T-helper 2 cell (primary cell): ENCODE data around the gene ZNF697.
"Not testable (repeated sequence)": the region's sequence is repeated elsewhere in the genome, so short reads cannot be mapped to it uniquely, and the experiment has no call there.

Source experiments
- DNase-seq, 5 experiments: peaks; one replicate each; pipeline versions ENCODE4 v3.0.0 to v3.0.0-alpha.2; 2012 to 2022

The ZNF697 gene

DNA sequence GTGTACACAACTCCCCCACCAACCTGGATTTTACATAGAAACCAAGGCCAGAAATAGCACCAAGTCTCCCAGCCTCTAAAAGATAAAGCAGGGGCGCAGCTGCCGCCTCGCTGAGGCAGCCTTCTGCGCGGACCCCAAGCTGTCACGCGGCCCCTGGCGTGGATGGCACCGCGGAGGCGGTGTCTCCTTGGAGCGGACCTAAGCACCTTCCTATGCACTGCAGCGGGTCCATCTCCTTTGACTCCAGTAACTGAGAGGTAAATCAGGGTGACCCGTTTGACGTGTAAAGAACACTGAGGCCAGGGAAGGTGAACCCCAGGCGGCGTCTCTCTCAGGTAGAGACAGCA lies 17.0 kb downstream of the ZNF697 start:
- no peak for DNase-seq

DNA sequence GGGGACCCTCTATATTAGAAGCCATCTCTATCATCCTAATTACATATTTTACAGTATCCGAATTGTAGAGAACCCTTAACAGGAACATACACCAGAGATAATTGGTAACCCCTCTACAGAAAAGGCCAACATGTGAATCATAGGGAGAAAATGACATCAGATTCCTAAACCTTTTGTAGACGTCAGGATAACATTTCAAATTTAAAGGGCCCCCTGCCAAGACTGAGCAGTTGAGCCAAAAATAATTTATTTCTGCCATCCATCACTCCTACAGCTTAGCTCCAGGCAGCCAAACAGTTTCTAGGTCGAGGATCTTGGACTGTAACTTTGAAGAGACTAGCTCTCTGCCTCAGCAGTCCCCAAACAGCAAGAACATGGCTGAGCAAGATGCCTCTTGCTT lies 21.2 kb downstream of the ZNF697 start:
- DNase-seq, result no peak

DNA sequence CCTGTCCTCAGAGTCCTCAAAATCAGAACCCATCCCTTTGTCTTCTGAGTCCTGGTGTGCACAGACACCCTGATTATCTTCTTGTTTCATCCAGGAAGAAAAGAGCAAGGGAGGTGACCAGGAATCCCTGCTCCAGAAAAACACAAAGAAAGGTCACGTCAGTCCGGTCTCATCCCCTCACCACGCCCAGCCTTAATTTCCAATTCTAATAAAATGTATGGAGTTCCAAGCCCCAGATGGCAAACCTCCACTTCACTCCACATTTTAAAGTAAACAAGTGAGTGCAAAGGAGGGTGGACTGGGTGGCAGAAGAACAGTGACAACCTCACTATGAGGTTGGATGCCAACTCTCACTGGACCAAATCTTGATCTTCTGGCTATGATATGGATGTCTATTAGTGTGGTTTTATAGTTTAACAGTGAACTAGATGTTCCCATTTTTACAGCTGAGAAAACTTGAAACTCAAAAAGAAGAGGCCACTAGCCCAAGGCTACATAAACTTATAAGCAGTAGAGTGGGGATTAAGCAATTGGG lies 22.0 kb downstream of the ZNF697 start:
- no peak for DNase-seq

DNA sequence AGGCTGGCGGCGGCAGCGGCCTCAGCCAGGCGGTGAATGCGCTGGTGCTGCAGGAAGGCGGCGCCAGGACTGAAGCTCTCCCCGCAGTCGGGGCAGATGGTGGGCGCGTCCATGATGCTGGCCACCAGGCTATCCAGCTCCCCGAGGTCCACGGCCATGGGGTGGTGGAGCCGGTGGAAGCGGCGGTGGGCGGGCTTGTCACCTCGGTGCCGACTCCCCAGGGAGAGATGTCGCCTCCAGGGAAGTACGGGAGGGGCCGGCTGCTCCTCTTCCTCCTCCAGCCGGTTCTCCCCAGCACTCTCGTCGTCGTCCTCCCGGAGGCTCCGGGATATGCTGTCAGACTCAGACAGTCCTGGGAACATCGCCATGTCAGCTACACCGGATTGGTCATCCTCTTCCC lies 24.4 kb downstream of the ZNF697 start:
- no peak for DNase-seq

DNA sequence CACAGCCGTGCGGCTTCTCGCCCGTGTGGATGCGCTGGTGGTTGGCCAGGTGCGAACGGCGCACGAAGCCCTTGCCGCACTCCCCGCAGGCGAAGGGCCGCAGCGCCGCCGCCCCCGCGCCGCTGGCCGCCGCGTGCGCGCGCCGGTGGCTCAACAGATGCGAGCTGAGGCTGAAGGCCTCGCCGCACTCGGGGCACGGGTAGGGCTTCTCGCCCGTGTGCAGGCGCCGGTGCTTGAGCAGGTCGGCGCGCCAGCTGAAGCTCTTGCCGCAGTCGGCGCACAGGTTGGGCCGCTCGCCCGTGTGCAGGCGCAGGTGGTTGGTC lies 24.9 kb downstream of the ZNF697 start:
- no peak for DNase-seq

DNA sequence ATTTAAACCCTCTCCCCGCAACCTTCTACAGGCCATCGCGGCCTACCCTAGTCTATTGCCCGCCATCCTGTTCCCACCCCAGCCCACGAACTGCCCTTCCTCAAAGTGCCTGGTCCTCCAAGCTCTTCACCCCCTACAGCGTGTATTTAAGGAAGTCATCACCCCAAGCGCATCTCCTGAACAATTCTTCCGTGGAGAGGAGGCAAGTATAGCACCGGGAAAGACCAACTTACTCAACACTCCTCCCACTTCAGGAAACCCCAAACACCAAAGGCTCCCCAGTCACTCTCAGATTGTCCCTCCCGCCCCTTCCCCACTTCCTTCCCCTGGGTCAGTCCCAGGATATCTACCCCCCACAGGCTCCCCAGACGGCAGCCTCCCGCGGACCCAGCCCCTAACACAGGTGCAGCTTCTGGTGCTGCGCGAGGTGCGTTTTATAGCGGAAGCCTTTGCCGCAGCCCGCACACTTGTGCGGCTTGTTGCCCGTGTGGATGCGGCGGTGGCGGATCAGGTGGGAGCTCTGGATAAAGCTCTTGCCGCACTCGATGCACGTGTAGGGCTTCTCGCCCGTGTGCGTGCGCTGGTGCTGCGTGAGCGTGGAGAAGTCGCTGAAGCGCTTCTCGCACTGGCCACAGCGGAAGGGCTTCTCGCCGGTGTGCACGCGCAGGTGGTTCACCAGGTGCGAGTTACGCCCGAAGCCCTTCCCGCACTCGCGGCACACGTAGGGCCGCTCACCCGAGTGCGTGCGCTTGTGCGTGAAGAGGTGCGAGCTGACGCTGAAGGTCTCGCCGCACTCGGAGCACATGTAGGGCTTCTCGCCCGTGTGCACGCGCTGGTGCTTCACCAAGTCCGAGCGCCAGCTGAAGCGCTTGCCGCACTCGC lies 25.5 kb downstream of the ZNF697 start:
- DNase-seq, result no peak

DNA sequence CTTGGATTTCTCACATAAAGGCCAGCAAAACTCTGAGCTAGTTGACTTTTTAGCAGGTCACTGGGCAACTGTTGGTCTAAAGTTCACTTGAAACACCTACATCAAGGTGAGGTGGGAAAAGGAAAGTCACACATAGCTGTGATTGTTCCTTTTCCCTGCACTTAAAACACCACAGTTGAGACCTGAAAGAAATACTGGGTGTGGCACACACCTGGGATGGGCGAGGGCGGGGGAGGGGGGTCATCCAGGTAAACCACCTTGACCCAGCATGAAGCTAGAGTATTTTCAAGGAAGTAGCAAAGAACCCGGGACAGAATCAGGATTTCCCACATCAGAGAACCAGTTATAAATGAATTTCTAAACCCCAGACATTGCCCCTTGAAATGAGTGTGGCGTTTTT lies 26.4 kb downstream of the ZNF697 start:
- DNase-seq, result no peak

DNA sequence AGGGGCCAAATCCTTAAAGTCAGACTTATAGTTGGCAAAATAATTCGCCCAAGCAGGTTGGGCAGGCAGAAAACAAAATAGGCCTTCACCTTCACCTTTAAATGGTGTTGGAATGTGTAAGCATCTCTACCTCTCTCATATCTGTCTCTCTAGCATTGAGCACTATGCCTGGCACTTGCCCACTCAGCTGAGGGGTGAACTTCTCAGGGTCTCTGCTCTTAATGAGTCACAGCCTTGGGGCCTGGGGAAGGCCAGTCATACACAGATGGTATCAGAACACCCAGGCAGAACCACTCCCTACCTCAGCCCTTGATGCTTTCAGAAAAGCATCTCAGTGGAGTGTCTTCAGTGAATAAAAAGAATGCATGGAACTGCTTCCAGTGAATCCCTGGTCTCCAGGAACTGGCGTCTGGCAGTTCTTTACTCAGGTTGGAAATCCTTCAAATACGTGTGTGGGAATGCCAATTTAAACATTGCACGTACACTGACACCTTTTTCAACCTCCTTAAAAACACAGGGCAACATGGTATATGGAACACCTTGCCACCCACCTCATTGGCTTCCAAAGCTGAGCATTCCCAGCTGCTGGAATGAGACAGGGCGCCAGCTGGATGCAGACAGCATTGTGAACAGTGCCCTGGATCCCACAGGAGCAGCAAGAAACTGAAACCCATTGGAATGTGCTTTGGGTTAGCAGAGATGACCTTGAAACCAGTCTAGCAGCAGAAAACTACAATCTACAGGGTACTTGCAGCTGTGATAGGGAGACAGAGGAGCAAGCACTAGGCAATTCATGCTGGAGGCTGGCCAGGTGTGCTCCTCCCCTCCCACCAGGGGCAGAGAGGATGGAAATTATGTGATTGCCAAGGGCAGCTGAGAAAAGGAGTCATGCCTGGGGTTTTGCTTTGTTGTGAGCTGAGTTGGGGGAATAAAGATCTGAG lies 30.0 kb downstream of the ZNF697 start:
- peak in 1 of 5 experiments; percentile 15 for DNase-seq

DNA sequence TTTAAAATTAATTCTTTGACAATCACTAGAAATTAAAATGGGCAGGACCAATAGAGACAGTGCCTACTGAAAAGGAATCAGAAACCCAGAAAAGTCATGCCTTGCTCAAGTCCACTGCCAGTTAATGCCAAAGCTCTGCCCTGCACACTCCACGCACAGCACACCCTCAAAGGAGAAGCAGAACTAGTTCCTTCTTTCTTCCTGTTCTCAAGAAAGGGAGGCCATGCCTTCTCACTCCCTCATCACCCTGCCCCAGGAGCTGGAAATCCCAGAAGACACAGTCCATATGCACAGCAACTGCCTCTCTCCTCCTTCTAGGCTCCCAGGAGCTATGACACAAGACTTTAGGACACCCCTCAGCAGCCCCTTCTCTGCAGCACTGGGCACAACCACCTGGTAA lies 31.3 kb downstream of the ZNF697 start:
- not testable (repeated sequence) for DNase-seq

DNA sequence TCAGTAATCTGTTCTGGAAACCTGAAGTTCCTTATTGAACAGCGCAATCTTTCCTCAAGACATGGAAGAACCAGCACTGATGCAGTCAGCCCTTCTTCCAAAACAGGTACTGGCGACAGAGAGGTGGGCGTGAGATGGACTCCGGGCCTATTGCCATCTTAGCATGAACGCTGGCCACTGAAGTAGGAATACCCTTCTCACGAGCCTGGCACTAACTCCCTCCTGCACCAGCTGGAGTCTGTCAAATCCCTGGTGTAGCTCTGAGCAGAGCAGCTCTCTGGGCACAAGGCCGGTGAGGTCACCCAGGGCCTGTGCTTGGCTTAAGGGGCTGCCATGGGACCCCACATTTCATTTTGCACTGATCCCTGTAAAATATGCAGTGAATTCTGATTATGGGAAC lies 33.0 kb downstream of the ZNF697 start:
- not testable (repeated sequence) for DNase-seq

DNA sequence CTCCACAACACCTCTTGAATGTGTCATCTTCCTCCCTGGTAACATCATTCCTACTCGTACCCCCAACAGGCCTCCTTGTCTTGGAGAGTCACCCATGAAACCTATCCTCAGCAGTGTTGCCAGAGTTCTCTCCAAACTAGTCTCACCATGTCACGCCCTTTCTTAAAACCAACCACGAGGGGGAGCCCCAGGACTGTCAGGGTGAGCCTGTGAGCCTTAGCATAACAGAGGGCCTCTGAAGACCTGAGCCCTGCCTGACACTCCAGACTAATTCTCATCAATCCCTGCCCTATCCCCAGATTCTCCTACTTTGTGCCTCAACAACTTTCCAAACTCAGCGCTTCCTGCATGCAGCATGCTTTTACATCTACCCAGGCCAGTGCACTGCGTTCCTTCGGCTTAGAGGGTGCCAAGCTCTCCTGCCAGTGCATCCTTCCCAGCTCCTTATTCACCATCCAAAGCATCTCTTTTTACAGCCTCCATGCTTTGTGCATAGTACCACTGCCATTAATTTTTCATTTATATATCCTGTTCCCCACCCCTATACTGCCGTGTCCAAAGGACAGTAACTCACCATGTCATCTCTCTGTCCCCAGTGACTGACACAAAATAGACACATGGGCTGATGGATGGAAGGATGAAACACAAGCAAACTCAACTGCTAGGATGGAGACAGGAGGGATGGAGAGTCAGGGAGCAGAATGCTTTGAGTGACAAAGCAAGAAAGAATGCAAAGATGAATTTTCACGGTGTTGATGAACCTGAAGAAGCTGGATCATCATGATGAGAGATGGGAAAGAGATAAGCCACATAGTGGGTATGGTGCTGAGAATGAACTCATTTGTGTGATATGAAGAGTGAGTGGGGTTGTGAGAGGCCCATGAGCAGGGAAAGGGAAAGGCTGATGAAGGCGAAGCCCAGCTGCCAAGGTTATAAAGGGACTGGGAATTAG lies 34.0 kb downstream of the ZNF697 start:
- peak in 3 of 5 experiments; percentile 16 to 81 (median 17) for DNase-seq

DNA sequence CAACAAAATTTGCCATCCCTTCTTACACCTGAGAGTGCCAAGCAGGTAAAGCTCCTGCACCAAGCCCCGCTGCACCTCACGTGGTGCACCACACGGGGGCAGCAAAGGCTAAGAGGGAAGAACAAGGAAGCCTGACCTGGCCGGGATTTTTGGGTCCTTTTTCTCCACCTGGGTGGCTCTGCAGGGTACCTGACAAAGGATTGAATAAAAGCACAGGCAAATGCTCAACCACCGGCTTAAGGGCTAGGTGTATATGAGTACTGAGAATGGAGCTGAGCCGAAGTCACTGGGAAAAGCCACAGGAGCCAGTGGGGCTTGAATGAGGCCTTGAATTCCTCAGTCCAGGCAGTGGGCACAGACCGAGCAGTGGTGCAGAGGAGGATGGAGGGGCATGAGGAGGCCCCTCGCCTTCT lies 36.4 kb downstream of the ZNF697 start:
- DNase-seq, result peak in 3 of 5 experiments; percentile 23 to 61 (median 39)

DNA sequence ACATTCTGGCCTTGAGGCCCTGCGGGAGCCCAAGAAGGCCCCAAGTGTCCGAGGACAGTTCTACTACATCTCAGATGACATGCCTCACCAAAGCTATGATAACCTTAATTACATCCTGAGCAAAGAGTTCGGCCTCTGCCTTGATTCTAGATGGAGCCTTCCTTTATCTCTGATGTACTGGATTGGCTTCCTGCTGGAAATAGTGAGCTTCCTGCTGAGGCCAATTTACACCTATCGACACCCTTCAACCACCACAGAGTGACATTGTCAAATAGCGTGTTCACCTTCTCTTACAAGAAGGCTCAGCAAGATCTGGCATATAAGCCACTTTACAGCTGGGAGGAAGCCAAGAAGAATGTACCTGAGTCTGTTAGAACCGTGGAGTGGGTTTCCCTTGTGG lies 39.2 kb downstream of the ZNF697 start:
- not testable (repeated sequence) for DNase-seq

DNA sequence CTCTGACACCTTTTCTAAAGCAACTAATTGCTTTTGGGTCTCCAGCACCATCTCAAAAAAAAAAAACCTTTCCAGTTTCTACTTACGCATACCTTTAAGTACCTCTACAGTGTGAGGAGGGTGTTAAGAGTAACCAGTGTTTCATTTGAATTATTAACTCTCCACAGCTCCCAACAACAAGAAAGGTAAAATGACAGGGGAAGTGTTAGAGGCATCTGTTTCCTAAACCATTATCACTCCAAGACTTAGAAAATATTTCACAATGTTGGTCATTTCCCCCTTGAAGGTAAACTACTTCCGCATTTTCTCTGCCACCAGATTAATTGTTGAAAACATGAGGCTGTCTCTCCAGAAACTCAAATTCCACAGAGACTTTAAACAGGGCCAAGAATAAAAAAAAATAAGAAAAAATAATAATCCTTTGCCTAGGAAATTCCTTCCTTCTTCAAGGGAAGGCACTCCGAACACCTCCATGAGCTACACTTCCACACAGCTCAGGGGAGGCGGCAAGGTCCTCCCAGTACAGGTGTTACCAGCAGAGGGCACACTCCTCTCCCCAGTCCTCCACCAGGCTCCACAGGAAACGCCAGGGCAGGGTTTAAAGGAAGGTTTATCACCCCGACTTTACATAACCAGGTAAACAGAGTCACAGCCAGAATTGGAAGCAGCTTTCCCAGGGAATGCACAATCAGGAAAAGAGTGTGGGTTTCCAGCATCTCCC lies 40.8 kb downstream of the ZNF697 start:
- not testable (repeated sequence) for DNase-seq

DNA sequence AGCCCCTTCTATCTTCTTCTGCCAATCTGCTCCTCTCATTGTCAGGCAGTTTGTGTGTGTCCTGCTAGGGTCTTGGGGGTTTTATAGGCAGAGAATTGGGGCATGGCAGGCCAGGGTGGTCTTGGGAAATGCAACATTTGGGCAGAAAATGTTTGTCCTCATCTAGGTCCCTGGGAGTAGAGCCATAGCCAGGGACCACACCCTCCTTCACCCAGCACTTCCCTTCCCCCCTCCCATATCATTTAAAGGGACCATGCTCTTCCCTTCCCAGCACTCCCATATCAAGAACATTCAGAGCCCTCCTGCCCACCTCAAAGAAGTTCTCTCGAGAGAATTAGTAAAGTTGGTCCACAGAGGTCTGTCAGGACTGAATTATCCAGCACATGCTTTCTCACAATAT lies 41.7 kb downstream of the ZNF697 start:
- no peak for DNase-seq

DNA sequence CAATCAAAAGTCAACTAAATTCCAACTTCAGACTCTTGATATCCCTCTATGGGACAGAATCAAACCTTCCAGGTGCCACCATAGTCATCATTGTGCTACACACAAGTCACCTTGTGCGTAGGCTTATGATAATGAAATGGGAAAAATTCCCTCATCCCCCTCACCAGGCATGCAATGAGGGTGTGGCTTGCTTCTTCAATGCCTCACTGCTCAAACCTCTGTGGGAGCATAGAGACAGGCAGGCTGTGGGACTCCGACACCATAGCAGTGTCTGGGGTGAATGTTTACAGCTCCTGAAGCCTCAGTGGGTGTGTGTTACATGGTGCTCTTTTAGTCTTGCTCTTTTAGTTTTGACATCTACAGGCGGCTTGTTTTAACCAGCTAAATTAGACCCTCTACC lies 42.4 kb downstream of the ZNF697 start:
- no peak for DNase-seq

DNA sequence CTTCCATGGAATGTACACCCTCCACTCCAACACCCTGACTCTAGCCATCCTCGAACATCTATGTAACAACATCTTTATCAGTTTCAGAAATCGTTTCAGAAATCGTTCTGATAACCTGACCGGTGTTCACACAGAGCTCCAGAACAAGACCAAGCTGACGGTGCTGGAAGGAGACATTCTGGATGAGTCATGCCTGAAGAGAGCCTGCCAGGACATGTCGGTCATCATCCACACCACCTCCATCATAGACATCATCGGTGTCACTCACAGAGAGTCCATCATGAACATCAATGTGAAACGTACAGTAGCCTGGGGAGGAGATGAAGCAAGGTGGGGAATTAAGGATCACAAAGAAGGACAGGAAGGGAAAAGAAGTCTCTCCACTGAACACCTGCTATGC lies 43.0 kb downstream of the ZNF697 start:
- not testable (repeated sequence) for DNase-seq

DNA sequence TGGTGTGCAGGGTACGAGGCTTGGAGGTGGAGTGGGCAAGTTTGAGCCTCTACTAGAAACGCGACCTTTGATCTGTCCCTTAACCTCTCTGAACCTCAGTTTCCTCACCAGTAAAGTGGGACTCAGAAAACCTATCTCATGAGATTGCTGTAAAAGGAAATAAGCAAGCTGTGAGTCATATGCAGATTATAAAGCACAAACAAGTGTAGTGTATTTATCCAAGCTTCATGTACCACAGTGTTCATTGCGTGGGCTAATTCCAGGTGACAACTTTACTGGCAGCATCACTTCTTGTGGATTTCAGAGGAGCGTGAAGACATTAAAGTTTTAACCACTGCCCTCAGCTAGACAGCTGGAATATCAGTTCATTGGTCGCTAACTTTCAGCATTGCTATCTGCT lies 44.4 kb downstream of the ZNF697 start:
- DNase-seq, result no peak

DNA sequence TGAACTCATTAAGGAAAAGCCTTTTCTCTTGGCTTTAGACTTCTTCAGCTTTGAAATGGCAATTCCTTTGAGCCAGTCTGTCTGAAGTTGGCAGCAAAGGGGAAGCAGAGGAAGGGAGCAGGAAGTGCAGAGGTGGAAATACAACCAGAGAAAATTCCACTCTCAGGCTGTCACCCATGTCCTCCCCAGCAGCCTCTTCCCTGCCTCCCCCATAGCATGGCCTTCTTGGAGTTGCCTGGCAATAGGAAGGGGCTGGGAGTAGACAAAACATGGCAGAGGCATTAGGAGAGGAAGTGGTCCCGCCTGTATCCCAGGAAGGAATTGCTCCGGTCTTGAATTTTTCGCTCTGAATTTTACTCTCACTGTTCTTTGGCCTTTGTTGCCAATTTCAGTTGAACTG lies 44.8 kb downstream of the ZNF697 start:
- DNase-seq, result not testable (repeated sequence)

DNA sequence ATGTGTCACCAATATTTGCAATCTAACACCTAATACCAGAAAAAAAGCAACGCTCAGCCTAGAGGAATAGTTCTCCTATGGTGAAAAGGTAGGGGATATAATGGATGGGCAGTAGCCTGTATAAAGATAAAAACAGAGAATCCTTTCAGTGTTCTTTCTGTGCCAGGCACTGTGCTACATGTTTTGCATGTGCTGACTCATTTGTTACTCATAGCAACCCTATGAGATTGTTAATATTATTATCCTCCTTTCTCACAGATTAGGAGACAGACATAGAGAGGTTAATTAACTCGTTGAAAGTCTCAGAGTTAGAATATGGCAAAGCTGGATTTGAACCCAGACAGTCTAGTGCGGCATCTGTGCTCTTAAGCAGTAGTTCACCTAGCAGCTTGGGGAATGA lies 45.3 kb downstream of the ZNF697 start:
- not testable (repeated sequence) for DNase-seq

DNA sequence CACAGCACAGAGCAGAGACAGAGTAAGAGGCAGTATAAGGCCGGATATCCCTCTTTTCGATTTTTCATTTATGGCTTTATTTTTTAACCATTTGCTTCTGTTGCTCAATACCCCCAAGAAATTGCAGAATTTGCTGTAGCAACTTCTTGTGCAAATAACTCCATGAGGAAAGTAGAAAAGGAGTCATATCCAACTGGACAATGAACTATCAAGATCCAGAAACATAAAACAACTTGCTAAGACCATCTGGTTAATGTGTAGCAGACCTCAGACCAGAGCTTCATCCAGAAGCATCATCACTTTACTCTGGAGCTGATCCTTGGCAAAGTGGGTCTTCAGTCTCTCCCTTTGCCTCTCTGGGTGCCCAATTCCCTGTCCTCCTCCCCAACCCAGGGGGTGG lies 45.9 kb downstream of the ZNF697 start:
- DNase-seq, result no peak

DNA sequence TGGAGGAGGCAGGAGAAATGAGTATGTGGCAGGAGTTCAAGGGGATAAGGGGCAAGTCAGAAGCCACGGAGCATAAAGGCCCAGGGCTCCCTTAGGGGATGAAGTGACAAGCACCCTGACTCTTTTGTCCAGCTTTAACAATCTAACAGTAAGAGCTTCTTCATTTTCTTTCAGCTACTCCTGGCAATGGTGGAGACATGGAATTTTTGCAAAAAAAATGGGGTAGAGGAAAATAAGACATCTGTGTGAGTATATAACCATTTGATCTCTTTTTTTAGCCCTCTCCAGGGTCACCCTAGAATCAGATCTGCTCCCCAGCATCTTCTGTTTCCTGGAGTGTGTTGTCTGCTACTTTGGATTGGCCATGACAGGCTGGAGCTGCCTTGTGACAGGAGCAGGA lies 47.1 kb downstream of the ZNF697 start:
- DNase-seq, result no peak
